Bronchial epithelial cell (primary cell): Measurements from ENCODE around the gene HK2. TPM values are rescaled to one million over a fixed set of nuclear protein-coding genes. Genes with fewer than 3 reads are reported as not detected.

ENCODE experiments used
- DNase-seq: peaks from one replicate; pipeline ENCODE4 v3.0.0-alpha.2; 2010; ENCODE audit warnings: low read depth
- FAIRE-seq: peaks from 2 replicates; lab custom pipeline; 2011; peaks lifted over from hg19 to GRCh38; lab: Jason Lieb, UNC
- H3K27me3 ChIP-seq: 2 replicates; pipeline ENCODE4 v1.5.1; 2011; ENCODE audit warnings: low read length; ENCODE audit not compliant: control insufficient read depth, insufficient read depth
- H3K36me3 ChIP-seq: 2 replicates; pipeline ENCODE4 v1.5.1; 2011; ENCODE audit warnings: low read length; ENCODE audit not compliant: control insufficient read depth, insufficient read depth
- H3K4me3 ChIP-seq: 2 replicates; pipeline ENCODE4 v1.5.1; 2011; ENCODE audit warnings: mild to moderate bottlenecking, low read depth, low read length, control low read depth
- CTCF ChIP-seq: IDR thresholded peaks from 2 replicates; pipeline ENCODE4 v1.5.1; 2011; ENCODE audit warnings: mild to moderate bottlenecking, moderate library complexity, low read length, control low read depth, inconsistent platforms; ENCODE audit not compliant: insufficient read depth, severe bottlenecking
- total RNA-seq: library from RNA; depleted of rRNA; stranded (reverse); fragments of >200 nt; gene quantifications from 2 replicates; pipeline ENCODE4 v1.2.1, GENCODE V29; 2014

Gene HK2
- total RNA-seq, 1 donor from 2014 or later = 158 TPM

DNA sequence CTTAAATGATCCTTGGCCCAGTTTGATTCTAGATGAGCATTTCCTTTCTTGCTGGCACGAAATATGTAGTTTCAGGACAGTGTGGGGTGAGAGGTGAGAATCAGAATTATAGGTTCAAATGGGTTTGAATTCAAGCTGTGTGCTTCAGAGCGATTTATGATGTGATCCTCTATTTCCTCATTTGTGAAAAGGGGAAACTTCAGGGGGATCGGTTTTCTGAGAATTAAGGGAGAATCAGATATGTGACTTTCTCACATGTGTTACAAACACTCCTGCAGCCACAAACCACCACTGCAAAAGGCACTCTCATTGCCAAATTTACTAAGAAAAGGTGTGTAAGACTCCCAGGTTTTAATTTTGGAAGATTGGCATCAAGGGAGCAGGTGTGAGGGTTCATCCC lies 24.4 kb downstream of the HK2 start:
- H3K27me3 ChIP-seq = no peaks in the 10 kb centered on the region
- TF ChIP-seq CTCF = no peak
- H3K36me3 ChIP-seq = peaks cover 17% of the 10 kb centered on the region
- DNase-seq (no peak), FAIRE-seq (no peak)
- no peak overlapping the region for H3K4me3 ChIP-seq

DNA sequence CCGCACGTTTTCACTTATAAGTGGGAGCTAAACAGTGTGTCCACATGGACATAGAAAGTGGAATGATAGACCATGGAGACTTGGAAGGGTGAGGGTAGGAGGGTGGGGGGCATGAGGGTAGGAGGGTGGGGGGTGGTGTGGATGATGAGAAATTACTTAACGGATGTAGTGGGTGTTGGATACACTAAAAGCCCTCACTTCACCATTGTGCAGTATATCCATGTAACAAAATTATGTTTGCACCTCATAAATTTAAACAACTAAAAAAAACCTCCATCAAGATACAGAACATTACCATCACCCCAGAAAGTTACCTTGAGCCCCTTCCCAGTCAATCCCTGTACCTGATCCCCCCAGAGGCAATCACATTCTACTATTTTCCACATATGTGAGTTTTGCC lies 26.2 kb downstream of the HK2 start:
- no peak for FAIRE-seq
- no peak for TF ChIP-seq CTCF

DNA sequence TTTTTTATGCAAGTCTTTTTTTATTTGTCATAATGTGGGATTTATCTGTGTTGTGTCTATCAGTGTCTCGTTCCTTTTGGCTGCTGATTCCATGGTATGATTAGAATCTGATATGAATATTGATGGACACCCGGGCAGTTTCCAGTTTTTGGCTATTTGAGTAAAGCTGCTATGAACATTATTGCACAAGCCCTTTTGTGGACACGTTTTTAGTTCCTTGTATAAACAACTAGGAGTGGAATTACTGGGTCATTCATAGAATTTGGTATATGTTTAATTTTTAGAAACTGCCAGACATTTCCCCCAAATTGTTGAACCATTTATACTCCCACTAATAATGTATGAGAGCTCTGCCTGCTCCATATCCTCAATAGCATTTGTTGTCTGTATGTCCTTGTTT lies 26.6 kb downstream of the HK2 start:
- TF ChIP-seq CTCF = no peak
- H3K4me3 ChIP-seq = no peak overlapping the region
- FAIRE-seq (no peak), DNase-seq (no peak)
- no peaks in the 10 kb centered on the region for H3K27me3 ChIP-seq
- peaks cover 13% of the 10 kb centered on the region for H3K36me3 ChIP-seq

More for the DNA sequence above, 26.2 kb downstream of the HK2 start:
- Histone ChIP-seq H3K27me3 (no peaks in the 10 kb centered on the region), H3K36me3 (peaks cover 12% of the 10 kb centered on the region), H3K4me3 (no peak overlapping the region)
- DNase-seq = no peak

- DNase-seq (no peak), FAIRE-seq (no peak)
- Histone ChIP-seq H3K4me3 (no peak overlapping the region), H3K36me3 (peaks cover 8% of the 10 kb centered on the region), H3K27me3 (no peaks in the 10 kb centered on the region)
- TF ChIP-seq CTCF = no peak
These were observed 27.6 kb downstream of the HK2 start for GRCh38 chr2:74861531-74861930.

DNA sequence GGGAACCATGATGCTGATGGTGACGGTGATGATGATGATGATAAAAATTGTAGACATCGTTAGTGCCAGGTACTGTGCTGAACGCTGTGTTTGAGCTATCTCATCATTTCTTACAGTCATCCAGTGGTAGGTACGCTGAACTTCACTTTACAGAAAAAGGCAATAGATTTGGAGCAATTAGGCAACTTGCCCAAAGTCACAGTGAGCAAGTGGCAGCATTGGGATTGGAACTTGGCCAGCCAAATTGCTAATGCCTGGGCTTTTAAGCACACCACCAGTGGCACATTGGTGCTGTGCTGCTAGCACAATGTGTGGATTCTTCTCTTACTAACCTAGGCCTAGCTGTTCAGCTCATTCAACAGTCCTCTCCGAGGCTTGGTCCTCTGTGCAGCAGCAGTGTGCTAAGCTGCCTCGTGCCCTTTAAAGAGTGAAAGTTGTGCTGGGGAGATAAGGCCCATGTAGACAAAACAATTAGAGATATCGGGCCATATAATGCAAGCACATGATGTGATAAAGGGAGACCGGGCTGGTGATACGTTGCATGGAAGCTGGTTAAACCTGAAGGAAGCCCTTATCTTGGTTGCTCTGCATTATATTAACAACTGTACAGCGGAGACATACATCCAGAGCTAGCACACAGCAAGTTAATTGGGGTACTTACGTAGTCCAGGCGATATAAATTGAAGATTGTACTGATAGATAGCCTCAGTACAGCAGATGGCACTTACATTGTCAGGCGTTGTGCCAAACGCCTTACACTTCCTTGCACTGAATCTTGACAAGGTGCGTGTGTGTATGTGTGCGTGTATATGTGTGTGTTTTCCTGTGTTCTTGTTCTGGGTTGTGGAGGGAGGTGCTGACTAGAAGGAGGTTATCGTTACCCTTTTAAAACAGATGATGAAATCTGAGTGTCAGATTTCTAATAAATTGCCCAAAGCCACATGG lies 28.4 kb downstream of the HK2 start:
- no peak for DNase-seq
- FAIRE-seq = no peak
- TF ChIP-seq CTCF = no peak
- H3K36me3 ChIP-seq = peaks cover 4% of the 10 kb centered on the region
- no peak overlapping the region for H3K4me3 ChIP-seq
- no peaks in the 10 kb centered on the region for H3K27me3 ChIP-seq
